ENCODE data around the gene POLR2E.

GRCh38 chr19:1110809-1111640, 15.8 kb upstream of the POLR2E start:
- no peak for TF ChIP-seq GATA1 (IDR thresholded peaks at IDR 0.05; ENCODE audit: low read depth, low read length)
- TF ChIP-seq POLR2A (IDR thresholded peaks at IDR 0.05; ENCODE audit: low read length) = no peak
